Endothelial cell of hepatic sinusoid (primary cell): ENCODE measurements around the gene AUNIP.

Source experiments
- in situ Hi-C: cut with HindIII; loops from 2 replicates; pipeline ENCODE4 v1.10.0; 2017; ENCODE audit warnings: low sequenced_read_pairs

Gene AUNIP

GRCh38 chr1:25890239-25891034 lies 31.2 kb upstream of the AUNIP start:
- in situ Hi-C loops = no loop called here

GRCh38 chr1:25889470-25889869 lies 30.2 kb upstream of the AUNIP start:
- in situ Hi-C loops = no loop called here

- in situ Hi-C loops = no loop called here
These were observed 29.2 kb upstream of the AUNIP start for GRCh38 chr1:25888426-25888987.

- in situ Hi-C loops = no loop called here
These were observed 26.3 kb upstream of the AUNIP start for GRCh38 chr1:25885602-25886001.

- in situ Hi-C loops = no loop called here
These were observed 22.0 kb upstream of the AUNIP start for GRCh38 chr1:25881266-25881665.

- in situ Hi-C loops = no loop called here
These were observed 21.3 kb upstream of the AUNIP start for GRCh38 chr1:25880518-25880917.

- in situ Hi-C loops = no loop called here
These were observed 20.4 kb upstream of the AUNIP start for GRCh38 chr1:25879675-25880074.

- in situ Hi-C loops = no loop called here
These were observed 19.4 kb upstream of the AUNIP start for GRCh38 chr1:25878690-25879089.

GRCh38 chr1:25877155-25877554 lies 17.9 kb upstream of the AUNIP start:
- in situ Hi-C loops = no loop called here

GRCh38 chr1:25876693-25877077 lies 17.4 kb upstream of the AUNIP start:
- in situ Hi-C loops = no loop called here

- in situ Hi-C loops = no loop called here
These were observed 16.8 kb upstream of the AUNIP start for GRCh38 chr1:25875856-25876692.

- in situ Hi-C loops = no loop called here
These were observed 16.0 kb upstream of the AUNIP start, which contains the start of gene PAQR7 for GRCh38 chr1:25875154-25875855. TSS of gene PAQR7 (minus strand) at chr1:25875708. CDS start at chr1:25863839, 11,869 bp downstream.

GRCh38 chr1:25874635-25875153 lies 15.4 kb upstream of the AUNIP start:
- in situ Hi-C loops = no loop called here

- in situ Hi-C loops = no loop called here
These were observed 15.0 kb upstream of the AUNIP start for GRCh38 chr1:25874209-25874608.

GRCh38 chr1:25873120-25873519 lies 13.9 kb upstream of the AUNIP start:
- in situ Hi-C loops = no loop called here

- in situ Hi-C loops = no loop called here
These were observed 13.5 kb upstream of the AUNIP start for GRCh38 chr1:25872713-25873112.

GRCh38 chr1:25871704-25872494 lies 12.6 kb upstream of the AUNIP start:
- in situ Hi-C loops = no loop called here

GRCh38 chr1:25871086-25871703 lies 11.9 kb upstream of the AUNIP start:
- in situ Hi-C loops = no loop called here

GRCh38 chr1:25870614-25871013 lies 11.4 kb upstream of the AUNIP start:
- in situ Hi-C loops = no loop called here
